Ovary (tissue), 9 donors: ENCODE data around the gene UFD1. TPM values are rescaled to one million over a fixed set of nuclear protein-coding genes. Genes with fewer than 3 reads are reported as not detected.

Experiments used
- DNase-seq, 5 donors: peaks; one replicate each; pipeline ENCODE4 v3.0.0-alpha.2; 2019 to 2020
- H3K27ac ChIP-seq, 2 donors: fragments of 200-600 bp; one replicate each; pipeline versions ENCODE4 v1.5.1 to v1.8.0; 2019 to 2022
- H3K27me3 ChIP-seq: fragments of 200-600 bp; one replicate; pipeline ENCODE4 v1.8.0; 2022
- H3K36me3 ChIP-seq: fragments of 200-600 bp; sonication (generic); one replicate; pipeline ENCODE4 v1.5.1; 2019
- H3K4me1 ChIP-seq: one replicate; pipeline ENCODE4 v1.8.1; 2013; ENCODE audit warnings: mild to moderate bottlenecking, moderate library complexity; ENCODE audit not compliant: insufficient read depth
- H3K4me3 ChIP-seq: fragments of 200-600 bp; sonication (generic); one replicate; pipeline ENCODE4 v1.5.1; 2017
- H3K9me3 ChIP-seq, 2 donors: fragments of 200-600 bp in 1 of 2; sonication (generic) in 1 of 2; one replicate each; pipeline versions ENCODE4 v1.5.1 to v1.8.1; 2013 to 2019; ENCODE audit warnings: mild to moderate bottlenecking in 1 of 2, moderate library complexity in 1 of 2
- CTCF ChIP-seq, 3 donors: fragments of 450-650 bp in 2 of 3; fragments of 200-600 bp in 1 of 3; IDR thresholded peaks; one replicate each; pipeline versions ENCODE4 v1.5.1 to v1.8.0; 2016 to 2022; ENCODE audit warnings: antibody characterized with exemption in 3 of 3, mild to moderate bottlenecking in 1 of 3
- EP300 ChIP-seq: sonication (generic); formaldehyde crosslinking; IDR thresholded peaks from one replicate; pipeline ENCODE4 v1.6.1; 2017; ENCODE audit warnings: antibody characterized with exemption
- POLR2A ChIP-seq: fragments of 450-650 bp; IDR thresholded peaks from one replicate; pipeline ENCODE4 v1.6.1; 2017; ENCODE audit warnings: antibody characterized with exemption, mild to moderate bottlenecking, moderate library complexity
- WGBS, 3 donors: extraction: QIAGEN DNeasy Blood & Tissue Kit in 1 of 3; methylation state at CpG; one replicate each; pipeline versions ENCODE4 v1.1.5 to v1.1.7; 2013 to 2017; 5-methylcytosine and 5-hydroxymethylcytosine counted together
- intact Hi-C, 4 donors: fragments of 100-400 bp; cut with DNase I; formaldehyde crosslinking; loops; one replicate each; pipeline versions ENCODE4 v1.11.0 to v1.15.1; 2022 to 2023
- polyA plus RNA-seq, 2 donors: library from polyadenylated mRNA; stranded (reverse); fragments of 200-250 nt in 1 of 2; fragments of 350-450 nt in 1 of 2; fragmentation: Illumina TruSeq in 1 of 2; extraction: RNeasy Lipid Tissue Mini Kit (QIAGEN cat#74804) in 1 of 2; gene quantifications; one replicate each; pipeline ENCODE4 v1.2.3, GENCODE V29; 2013 to 2014
- total RNA-seq, 7 donors: library from RNA; depleted of rRNA in 2 of 7; stranded (reverse); fragments of >200 nt in 2 of 7; fragmentation: NEBNext Ultra II Directional in 3 of 7; extraction: Animal tissue kit (Norgen Biotek cat#: 25700) in 3 of 7; gene quantifications; one replicate each; pipeline versions ENCODE4 v1.1.0 to v1.2.4, GENCODE V29; 2016 to 2023
- donor health status: DM: no; HTN: no; CAD: no; lungs with moderate emphysema.
- donor health status: DM: no; HTN: no; CAD: no.
- donor health status: Bipolar disorder and iron deficiency.
- donor health status: DM: yes; HTN: yes; CAD: no.
- donor health status: DM: no; HTN: no; CAD: no.
- donor health status: DM: yes; HTN: yes; CAD: no.

The UFD1 gene
- total and polyA plus RNA-seq, 9 donors = 19.9 to 84.5 (median 34.1) TPM

GRCh38 chr22:19470010-19470409, 9.0 kb downstream of the UFD1 start:
- Histone ChIP-seq H3K27me3 (no peaks in the 10 kb centered on the region), H3K4me1 (no peaks in the 10 kb centered on the region), H3K4me3 (no peak overlapping the region), H3K27ac (no peak overlapping the region), H3K36me3 (no peaks in the 10 kb centered on the region), H3K9me3 (no peaks in the 10 kb centered on the region)
- intact Hi-C loops = loop anchor here in 1 of 4 donors (10.0 kb wide), 1 partner anchor 285 kb away; no protein-coding TSS in a partner anchor
- DNase-seq = no peak
- WGBS, 3 donors = 95 to 100% (median 99%) methylated on average over 2 of the region's 2 CpGs
- no peak for TF ChIP-seq EP300
- no peak for TF ChIP-seq POLR2A
- no peak for TF ChIP-seq CTCF (IDR thresholded peaks at IDR 0.05)

GRCh38 chr22:19469421-19469820, 9.6 kb downstream of the UFD1 start:
- Histone ChIP-seq H3K4me1 (no peaks in the 10 kb centered on the region), H3K27me3 (no peaks in the 10 kb centered on the region), H3K36me3 (no peaks in the 10 kb centered on the region), H3K27ac (no peak overlapping the region), H3K9me3 (no peaks in the 10 kb centered on the region), H3K4me3 (no peak overlapping the region)
- 94 to 95% (median 95%) methylated on average over 7 of the region's 7 CpGs for WGBS, 3 donors
- intact Hi-C loops = no loop called here
- DNase-seq = no peak
- TF ChIP-seq CTCF (IDR thresholded peaks at IDR 0.05) (no peak), POLR2A (no peak), EP300 (no peak)

GRCh38 chr22:19467912-19468311, 11.1 kb downstream of the UFD1 start:
- no peak overlapping the region for H3K27ac ChIP-seq
- no peaks in the 10 kb centered on the region for H3K27me3 ChIP-seq
- WGBS, 3 donors = 84 to 92% (median 89%) methylated on average over 6 of the region's 6 CpGs
- TF ChIP-seq CTCF (IDR thresholded peaks at IDR 0.05) (no peak), POLR2A (no peak), EP300 (no peak)
- H3K36me3 ChIP-seq = no peaks in the 10 kb centered on the region
- intact Hi-C loops = no loop called here
- no peak overlapping the region for H3K4me3 ChIP-seq
- no peaks in the 10 kb centered on the region for H3K9me3 ChIP-seq
- DNase-seq = no peak
- no peaks in the 10 kb centered on the region for H3K4me1 ChIP-seq

- no peaks in the 10 kb centered on the region for H3K9me3 ChIP-seq
- no peak overlapping the region for H3K4me3 ChIP-seq
- no peaks in the 10 kb centered on the region for H3K4me1 ChIP-seq
- H3K36me3 ChIP-seq = no peaks in the 10 kb centered on the region
- H3K27me3 ChIP-seq = no peaks in the 10 kb centered on the region
- 92 to 93% (median 92%) methylated on average over 9 of the region's 9 CpGs for WGBS, 3 donors
- TF ChIP-seq EP300 (no peak), POLR2A (no peak), CTCF (IDR thresholded peaks at IDR 0.05) (no peak)
- no peak overlapping the region for H3K27ac ChIP-seq
- intact Hi-C loops = no loop called here
- no peak for DNase-seq
These were observed 11.9 kb downstream of the UFD1 start for GRCh38 chr22:19466848-19467752.
